ENCODE results near the gene DNAH14. TPM values are rescaled to one million over a fixed set of nuclear protein-coding genes. Genes with fewer than 3 reads are reported as not detected.

Gene DNAH14
- total RNA-seq, 1 experiment from 2014 or later = 57.3 TPM

DNA sequence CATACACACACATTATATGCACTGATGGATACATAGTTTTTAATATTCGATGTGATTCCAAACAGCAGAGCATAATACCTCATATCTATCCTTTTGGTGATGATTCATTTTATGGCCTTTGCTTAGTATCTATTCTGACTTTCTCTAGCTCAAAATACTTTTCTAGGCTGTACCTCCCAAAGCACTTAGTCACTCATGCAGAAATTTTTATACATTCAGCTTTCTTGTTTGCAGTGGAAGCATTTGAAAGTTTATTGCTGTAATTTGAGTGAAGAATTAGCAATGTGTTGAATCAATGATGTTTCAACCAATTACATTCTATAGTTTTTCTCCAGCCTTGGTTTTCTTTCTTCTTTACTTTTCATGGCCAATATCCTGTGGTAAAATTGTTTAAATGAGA is 431.7 kb downstream of the DNAH14 start:
- H3K4me1 ChIP-seq = no peaks in the 10 kb centered on the region
- Mint-ChIP-seq H3K27ac (ENCODE audit: unreplicated experiment) (no peak overlapping the region), H3K9me3 (ENCODE audit: unreplicated experiment) (no peaks in the 10 kb centered on the region), H3K36me3 (ENCODE audit: insufficient read depth, unreplicated experiment) (no peaks in the 10 kb centered on the region), H3K4me3 (ENCODE audit: unreplicated experiment) (no peak overlapping the region), H3K4me1 (ENCODE audit: low read depth, unreplicated experiment) (no peaks in the 10 kb centered on the region), H3K27me3 (ENCODE audit: insufficient read depth, unreplicated experiment) (peaks cover 8% of the 10 kb centered on the region)
- ChIA-PET POLR2A (no interaction called here), CTCF (no interaction called here)
- H3K27me3 ChIP-seq (replicated peaks; ENCODE audit: control insufficient read depth, insufficient read depth, low read length) = no peaks in the 10 kb centered on the region
- BruUV-seq (replicated peaks) = no TSS peak
- no peaks in the 10 kb centered on the region for H3K36me3 ChIP-seq (ENCODE audit: control insufficient read depth, insufficient read depth, low read length)
- H3K9me3 ChIP-seq = no peaks in the 10 kb centered on the region
- no peak overlapping the region for H3K4me3 ChIP-seq (ENCODE audit: low read depth, low read length)
- intact Hi-C loops (cut with micrococcal nuclease; ENCODE audit: unreplicated experiment) = no loop called here
- DNase-seq = no peak
- TF ChIP-seq, protein P1, sequence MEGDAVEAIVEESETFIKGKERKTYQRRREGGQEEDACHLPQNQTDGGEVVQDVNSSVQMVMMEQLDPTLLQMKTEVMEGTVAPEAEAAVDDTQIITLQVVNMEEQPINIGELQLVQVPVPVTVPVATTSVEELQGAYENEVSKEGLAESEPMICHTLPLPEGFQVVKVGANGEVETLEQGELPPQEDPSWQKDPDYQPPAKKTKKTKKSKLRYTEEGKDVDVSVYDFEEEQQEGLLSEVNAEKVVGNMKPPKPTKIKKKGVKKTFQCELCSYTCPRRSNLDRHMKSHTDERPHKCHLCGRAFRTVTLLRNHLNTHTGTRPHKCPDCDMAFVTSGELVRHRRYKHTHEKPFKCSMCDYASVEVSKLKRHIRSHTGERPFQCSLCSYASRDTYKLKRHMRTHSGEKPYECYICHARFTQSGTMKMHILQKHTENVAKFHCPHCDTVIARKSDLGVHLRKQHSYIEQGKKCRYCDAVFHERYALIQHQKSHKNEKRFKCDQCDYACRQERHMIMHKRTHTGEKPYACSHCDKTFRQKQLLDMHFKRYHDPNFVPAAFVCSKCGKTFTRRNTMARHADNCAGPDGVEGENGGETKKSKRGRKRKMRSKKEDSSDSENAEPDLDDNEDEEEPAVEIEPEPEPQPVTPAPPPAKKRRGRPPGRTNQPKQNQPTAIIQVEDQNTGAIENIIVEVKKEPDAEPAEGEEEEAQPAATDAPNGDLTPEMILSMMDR (IDR thresholded peaks at IDR 0.05; ENCODE audit: insufficient read depth in 1 of 2, low read depth in 1 of 2, low read length in 1 of 2, severe bottlenecking in 1 of 2, unreplicated experiment in 1 of 2) = no peak

GRCh38 chr1:225362805-225363204 is 433.3 kb downstream of the DNAH14 start:
- DNase-seq = no peak
- Histone ChIP-seq H3K27me3 (replicated peaks; ENCODE audit: control insufficient read depth, insufficient read depth, low read length) (no peaks in the 10 kb centered on the region), H3K9me3 (no peaks in the 10 kb centered on the region), H3K36me3 (ENCODE audit: control insufficient read depth, insufficient read depth, low read length) (no peaks in the 10 kb centered on the region), H3K4me3 (ENCODE audit: low read depth, low read length) (no peak overlapping the region), H3K4me1 (0 out of 2 replicates have a peak, but pooled peaks cover 3% of the 10 kb centered on the region)
- Mint-ChIP-seq H3K9me3 (ENCODE audit: unreplicated experiment) (no peaks in the 10 kb centered on the region), H3K36me3 (ENCODE audit: insufficient read depth, unreplicated experiment) (no peaks in the 10 kb centered on the region), H3K4me1 (ENCODE audit: low read depth, unreplicated experiment) (peaks cover 4% of the 10 kb centered on the region), H3K27me3 (ENCODE audit: insufficient read depth, unreplicated experiment) (peaks cover 2% of the 10 kb centered on the region), H3K27ac (ENCODE audit: unreplicated experiment) (no peak overlapping the region), H3K4me3 (ENCODE audit: unreplicated experiment) (no peak overlapping the region)
- intact Hi-C loops (cut with micrococcal nuclease; ENCODE audit: unreplicated experiment) = no loop called here
- ChIA-PET POLR2A (no interaction called here), CTCF (no interaction called here)
- BruUV-seq (replicated peaks) = no TSS peak
- TF ChIP-seq, protein P1 (IDR thresholded peaks at IDR 0.05; ENCODE audit: insufficient read depth in 1 of 2, low read depth in 1 of 2, low read length in 1 of 2, severe bottlenecking in 1 of 2, unreplicated experiment in 1 of 2) = no peak

GRCh38 chr1:225364439-225364838 is 435.0 kb downstream of the DNAH14 start:
- peaks cover 4% of the 10 kb centered on the region for H3K4me1 Mint-ChIP-seq (ENCODE audit: low read depth, unreplicated experiment)

More at GRCh38 chr1:225364439-225364838, 435.0 kb downstream of the DNAH14 start:
- TF ChIP-seq, protein P1 (IDR thresholded peaks at IDR 0.05; ENCODE audit: insufficient read depth in 1 of 2, low read depth in 1 of 2, low read length in 1 of 2, severe bottlenecking in 1 of 2, unreplicated experiment in 1 of 2) = no peak
- no peak overlapping the region for H3K4me3 Mint-ChIP-seq (ENCODE audit: unreplicated experiment)
- intact Hi-C loops (cut with micrococcal nuclease; ENCODE audit: unreplicated experiment) = no loop called here
- Histone ChIP-seq H3K4me1 (0 out of 2 replicates have a peak, but pooled peaks cover 3% of the 10 kb centered on the region), H3K4me3 (ENCODE audit: low read depth, low read length) (no peak overlapping the region), H3K9me3 (no peaks in the 10 kb centered on the region), H3K36me3 (ENCODE audit: control insufficient read depth, insufficient read depth, low read length) (no peaks in the 10 kb centered on the region), H3K27me3 (replicated peaks; ENCODE audit: control insufficient read depth, insufficient read depth, low read length) (no peaks in the 10 kb centered on the region)
- H3K27ac Mint-ChIP-seq (ENCODE audit: unreplicated experiment) = no peak overlapping the region
- POLR2A ChIA-PET = no interaction called here
- H3K9me3 Mint-ChIP-seq (ENCODE audit: unreplicated experiment) = no peaks in the 10 kb centered on the region
- DNase-seq = no peak
- H3K27me3 Mint-ChIP-seq (ENCODE audit: insufficient read depth, unreplicated experiment) = peaks cover 2% of the 10 kb centered on the region
- CTCF ChIA-PET = no interaction called here
- no peaks in the 10 kb centered on the region for H3K36me3 Mint-ChIP-seq (ENCODE audit: insufficient read depth, unreplicated experiment)
- no TSS peak for BruUV-seq (replicated peaks)

All from Caco-2 (cell line).